HEK293T (cell line): ENCODE measurements around the gene CDC45.

Experiments used
- CTCF ChIA-PET: fragments of 350-600 bp; formaldehyde crosslinking; extraction: SDS; loops from one replicate; lab custom pipeline; 2021; ENCODE audit warnings: antibody characterized with exemption, inconsistent platforms; lab: Yijun Ruan, JAX
- POLR2A ChIA-PET: fragments of 350-600 bp; formaldehyde crosslinking; extraction: SDS; loops from one replicate; lab custom pipeline; 2020; ENCODE audit warnings: antibody characterized with exemption, inconsistent platforms; lab: Yijun Ruan, JAX
- DNase-seq: peaks from one replicate; pipeline ENCODE4 v3.0.0; 2012; ENCODE audit warnings: mixed read lengths; ENCODE audit errors: extremely low spot score
- ARNT ChIP-seq: fragments of 450-650 bp; IDR thresholded peaks from 2 replicates; pipeline ENCODE4 v1.6.1; 2017; ENCODE audit warnings: mild to moderate bottlenecking
- BHLHE40 ChIP-seq: fragments of 450-650 bp; IDR thresholded peaks from 2 replicates; pipeline ENCODE4 v1.6.1; 2016; ENCODE audit warnings: mild to moderate bottlenecking, moderate library complexity, borderline replicate concordance
- CTBP1 ChIP-seq: fragments of 450-650 bp; IDR thresholded peaks from 2 replicates; pipeline ENCODE4 v1.6.1; 2016; ENCODE audit warnings: borderline replicate concordance
- ELF4 ChIP-seq: fragments of 450-650 bp; IDR thresholded peaks from 2 replicates; pipeline ENCODE4 v1.6.1; 2017; ENCODE audit warnings: antibody characterized with exemption
- FOXA1 ChIP-seq: fragments of 450-650 bp; IDR thresholded peaks from 2 replicates; pipeline ENCODE4 v1.6.1; 2016; ENCODE audit warnings: mild to moderate bottlenecking
- FOXK2 ChIP-seq: fragments of 450-650 bp; IDR thresholded peaks from 2 replicates; pipeline ENCODE4 v1.6.1; 2016; ENCODE audit warnings: mild to moderate bottlenecking
- FOXM1 ChIP-seq: fragments of 450-650 bp; IDR thresholded peaks from 2 replicates; pipeline ENCODE4 v1.6.1; 2017; ENCODE audit warnings: mild to moderate bottlenecking, borderline replicate concordance
- HDGF ChIP-seq: fragments of 450-650 bp; IDR thresholded peaks from 2 replicates; pipeline ENCODE4 v1.6.1; 2017; ENCODE audit warnings: antibody characterized with exemption, borderline replicate concordance
- L3MBTL2 ChIP-seq: fragments of 450-650 bp; conservative IDR thresholded peaks from 2 replicates; pipeline ENCODE4 v1.6.1; 2016; ENCODE audit warnings: mild to moderate bottlenecking
- LEF1 ChIP-seq: fragments of 450-650 bp; IDR thresholded peaks from 2 replicates; pipeline ENCODE4 v1.6.1; 2017; ENCODE audit warnings: mild to moderate bottlenecking, borderline replicate concordance
- NFRKB ChIP-seq: fragments of 450-650 bp; IDR thresholded peaks from 2 replicates; pipeline ENCODE4 v1.6.1; 2016; ENCODE audit warnings: mild to moderate bottlenecking, moderate library complexity
- SP1 ChIP-seq: fragments of 450-650 bp; IDR thresholded peaks from 2 replicates; pipeline ENCODE4 v1.6.1; 2017
- SUZ12 ChIP-seq: fragments of 450-650 bp; IDR thresholded peaks from 2 replicates; pipeline ENCODE4 v1.6.1; 2016; ENCODE audit warnings: mild to moderate bottlenecking
- TARDBP ChIP-seq: fragments of 450-650 bp; IDR thresholded peaks from 2 replicates; pipeline ENCODE4 v1.6.1; 2016
- ZNF384 ChIP-seq: fragments of 450-650 bp; IDR thresholded peaks from 2 replicates; pipeline ENCODE4 v1.6.1; 2016
- TF ChIP-seq, protein P1 (sequence below): fragments of 450-650 bp; IDR thresholded peaks from 2 replicates; pipeline ENCODE4 v1.6.1; 2016

CDC45 gene

GRCh38 chr22:19523240-19524169 is 43.8 kb downstream of the CDC45 start:
- TF ChIP-seq HDGF (no peak), L3MBTL2 (no peak), NFRKB (no peak), SP1 (no peak), FOXM1 (no peak), LEF1 (no peak), SUZ12 (no peak), BHLHE40 (no peak), ARNT (no peak), CTBP1 (no peak), FOXA1 (no peak), ELF4 (no peak), FOXK2 (no peak), TARDBP (no peak), ZNF384 (no peak)
- TF ChIP-seq, protein P1, sequence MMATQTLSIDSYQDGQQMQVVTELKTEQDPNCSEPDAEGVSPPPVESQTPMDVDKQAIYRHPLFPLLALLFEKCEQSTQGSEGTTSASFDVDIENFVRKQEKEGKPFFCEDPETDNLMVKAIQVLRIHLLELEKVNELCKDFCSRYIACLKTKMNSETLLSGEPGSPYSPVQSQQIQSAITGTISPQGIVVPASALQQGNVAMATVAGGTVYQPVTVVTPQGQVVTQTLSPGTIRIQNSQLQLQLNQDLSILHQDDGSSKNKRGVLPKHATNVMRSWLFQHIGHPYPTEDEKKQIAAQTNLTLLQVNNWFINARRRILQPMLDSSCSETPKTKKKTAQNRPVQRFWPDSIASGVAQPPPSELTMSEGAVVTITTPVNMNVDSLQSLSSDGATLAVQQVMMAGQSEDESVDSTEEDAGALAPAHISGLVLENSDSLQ = no peak
- CTCF ChIA-PET = interaction anchor here (0.7 kb wide), 1 partner anchor 195 kb away, joined by 3 read pairs; no protein-coding TSS in a partner anchor
- POLR2A ChIA-PET = no interaction called here
- DNase-seq = no peak

GRCh38 chr22:19524170-19525115 is 44.7 kb downstream of the CDC45 start, which contains the start of gene CLDN5:
Gene CLDN5, minus strand, starts transcription at chr22:19524410. Its CDS starts 155 bp downstream, at chr22:19524255.
- TF ChIP-seq FOXM1 (no peak), CTBP1 (no peak), BHLHE40 (no peak), HDGF (no peak), NFRKB (no peak), FOXK2 (no peak), SUZ12 (no peak)
- TF ChIP-seq, protein P1 = no peak
- DNase-seq = peak; percentile 6
- ChIA-PET CTCF (interaction anchor here (0.7 kb wide), 1 partner anchor 194 kb away, joined by 3 read pairs; no protein-coding TSS in a partner anchor), POLR2A (no interaction called here)

GRCh38 chr22:19525116-19525660 is 45.5 kb downstream of the CDC45 start:
- peak; percentile 6 for DNase-seq
- TF ChIP-seq, protein P1 = no peak
- TF ChIP-seq SP1 (no peak), HDGF (no peak), ZNF384 (no peak), FOXK2 (no peak), SUZ12 (no peak), BHLHE40 (no peak), ARNT (no peak), FOXA1 (no peak), LEF1 (no peak), L3MBTL2 (no peak), ELF4 (no peak), FOXM1 (no peak), TARDBP (no peak), CTBP1 (no peak), NFRKB (no peak)
- POLR2A ChIA-PET = no interaction called here
- CTCF ChIA-PET = no interaction called here

DNA sequence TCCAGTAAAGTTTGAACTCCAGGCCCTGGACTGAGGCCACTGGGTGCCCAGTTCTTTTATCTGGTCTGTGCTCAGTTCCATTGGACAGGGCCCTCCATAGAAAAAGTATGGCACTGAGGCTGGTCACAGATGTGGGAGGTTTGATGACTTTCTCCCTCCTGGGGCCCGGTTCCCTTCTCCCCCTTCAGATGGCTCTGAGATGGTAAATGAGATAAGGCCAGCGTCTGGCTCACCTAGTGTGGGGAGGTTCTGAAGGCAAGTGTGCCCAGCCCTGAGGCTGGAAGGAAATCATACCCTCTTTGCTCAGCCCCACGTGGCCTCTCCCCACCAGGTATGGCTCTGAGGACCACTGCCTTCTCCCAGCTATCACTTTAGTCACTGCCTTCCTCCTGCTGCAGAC is 45.9 kb downstream of the CDC45 start:
- TF ChIP-seq SUZ12 (no peak), CTBP1 (no peak), TARDBP (no peak), FOXK2 (no peak), FOXA1 (no peak), LEF1 (no peak), L3MBTL2 (no peak), SP1 (no peak), ARNT (no peak), ZNF384 (no peak), FOXM1 (no peak)
- TF ChIP-seq, protein P1 = no peak
- DNase-seq = peak; percentile 7
- ChIA-PET CTCF (no interaction called here), POLR2A (no interaction called here)
